ENCODE data around the gene SEC24C. TPM values are rescaled to one million over a fixed set of nuclear protein-coding genes. Genes with fewer than 3 reads are reported as not detected.

SEC24C gene
- total RNA-seq, 1 donor from 2014 or later, result 89.8 TPM

- CTCF ChIA-PET, result interaction anchor here (0.7 to 2.1 kb wide), 3 partner anchors 9 to 97 kb away, joined by 4 to 5 read pairs (median 5); no protein-coding TSS in a partner anchor
- Mint-ChIP-seq H3K27me3 (no peaks in the 10 kb centered on the region), H3K27ac (peak within 1 kb of the TSS; percentile 98), H3K4me3 (peak within 1 kb of the TSS; percentile 99), H3K9me3 (no peaks in the 10 kb centered on the region), H3K4me1 (peaks cover 58% of the 10 kb centered on the region), H3K36me3 (ENCODE audit: low read depth) (peaks cover 33% of the 10 kb centered on the region)
- intact Hi-C loops (cut with micrococcal nuclease), result no loop called here
- DNase-seq (peak; percentile 86), ATAC-seq (ENCODE audit: low read depth) (peak; percentile 72)
- POLR2A ChIA-PET, result interaction anchor here (0.5 to 4.9 kb wide), 18 partner anchors 9 to 1482 kb away, joined by 3 to 77 read pairs (median 4); partner anchors contain the start of genes CAMK2G, DNAJC9, PPP3CB and SEC24C
- no peak for TF ChIP-seq CTCF (IDR thresholded peaks at IDR 0.05)
Measured at GRCh38 chr10:73781879-73782748, 37.9 kb downstream of the SEC24C start, which contains the start of gene CHCHD1. CHCHD1 (plus strand) TSS chr10:73782048; CDS start chr10:73782076, 28 bp downstream.

GRCh38 chr10:73782749-73783085 lies 38.5 kb downstream of the SEC24C start:
- Mint-ChIP-seq H3K27me3 (no peaks in the 10 kb centered on the region), H3K36me3 (ENCODE audit: low read depth) (peaks cover 28% of the 10 kb centered on the region), H3K9me3 (no peaks in the 10 kb centered on the region), H3K27ac (peak overlapping the region; percentile 98), H3K4me3 (peak overlapping the region; percentile 99), H3K4me1 (peaks cover 61% of the 10 kb centered on the region)
- POLR2A ChIA-PET, result interaction anchor here (1.0 to 4.9 kb wide), 4 partner anchors 10 to 30 kb away, joined by 3 to 77 read pairs (median 5); a partner anchor contains a TSS
- no peak for DNase-seq
- CTCF ChIA-PET, result no interaction called here
- intact Hi-C loops (cut with micrococcal nuclease), result no loop called here
- TF ChIP-seq CTCF (IDR thresholded peaks at IDR 0.05), result no peak
- no peak for ATAC-seq (ENCODE audit: low read depth)

DNA sequence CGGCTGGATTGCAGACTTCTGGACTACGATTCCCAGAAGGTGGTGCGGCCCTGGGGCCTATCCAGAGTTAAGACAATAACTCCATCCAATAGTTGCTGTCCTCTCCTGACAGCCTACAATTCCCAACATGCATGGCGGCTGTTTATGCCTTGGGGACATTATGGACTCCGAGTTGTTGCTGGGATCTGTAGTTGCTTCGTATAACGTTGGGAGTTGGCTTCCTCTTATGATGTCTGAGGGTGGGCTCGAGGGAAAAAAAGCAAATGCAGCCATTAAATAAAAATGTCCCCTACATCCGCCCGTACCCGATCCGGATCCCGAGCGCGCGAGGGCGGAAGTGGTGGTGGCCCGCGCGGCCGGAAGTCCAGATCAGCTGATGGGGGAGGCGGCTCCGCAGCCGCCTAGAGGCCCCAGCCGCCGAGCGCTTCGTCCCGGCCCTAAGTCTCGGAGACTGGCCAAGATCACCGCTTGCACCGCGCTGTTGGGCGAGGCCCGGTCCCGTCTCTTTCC lies 41.1 kb downstream of the SEC24C start, which contains the start of gene ZSWIM8:
Gene ZSWIM8, plus strand, starts transcription at position 396 of the 510 bp plus-strand sequence. CDS start 273 bp downstream, outside the sequence.
- peak; percentile 78 for DNase-seq
- ChIA-PET POLR2A (interaction anchor here (0.7 to 2.0 kb wide), 11 partner anchors 13 to 405 kb away, joined by 3 to 21 read pairs (median 5); partner anchors contain the start of gene SEC24C), CTCF (interaction anchor here (0.8 kb wide), 1 partner anchor 25 kb away, joined by 3 read pairs; no protein-coding TSS in a partner anchor)
- Mint-ChIP-seq H3K4me3 (peak within 1 kb of the TSS; percentile 99), H3K4me1 (peaks cover 57% of the 10 kb centered on the region), H3K27me3 (no peaks in the 10 kb centered on the region), H3K9me3 (no peaks in the 10 kb centered on the region), H3K27ac (peak within 1 kb of the TSS; percentile 98), H3K36me3 (ENCODE audit: low read depth) (peaks cover 31% of the 10 kb centered on the region)
- no peak for TF ChIP-seq CTCF (IDR thresholded peaks at IDR 0.05)
- ATAC-seq (ENCODE audit: low read depth), result peak; percentile 88
- intact Hi-C loops (cut with micrococcal nuclease), result loop anchor here (1.0 to 2.0 kb wide), 7 partner anchors 13 to 688 kb away; partner anchors contain the start of genes NDST2, P4HA1 and SEC24C

DNA sequence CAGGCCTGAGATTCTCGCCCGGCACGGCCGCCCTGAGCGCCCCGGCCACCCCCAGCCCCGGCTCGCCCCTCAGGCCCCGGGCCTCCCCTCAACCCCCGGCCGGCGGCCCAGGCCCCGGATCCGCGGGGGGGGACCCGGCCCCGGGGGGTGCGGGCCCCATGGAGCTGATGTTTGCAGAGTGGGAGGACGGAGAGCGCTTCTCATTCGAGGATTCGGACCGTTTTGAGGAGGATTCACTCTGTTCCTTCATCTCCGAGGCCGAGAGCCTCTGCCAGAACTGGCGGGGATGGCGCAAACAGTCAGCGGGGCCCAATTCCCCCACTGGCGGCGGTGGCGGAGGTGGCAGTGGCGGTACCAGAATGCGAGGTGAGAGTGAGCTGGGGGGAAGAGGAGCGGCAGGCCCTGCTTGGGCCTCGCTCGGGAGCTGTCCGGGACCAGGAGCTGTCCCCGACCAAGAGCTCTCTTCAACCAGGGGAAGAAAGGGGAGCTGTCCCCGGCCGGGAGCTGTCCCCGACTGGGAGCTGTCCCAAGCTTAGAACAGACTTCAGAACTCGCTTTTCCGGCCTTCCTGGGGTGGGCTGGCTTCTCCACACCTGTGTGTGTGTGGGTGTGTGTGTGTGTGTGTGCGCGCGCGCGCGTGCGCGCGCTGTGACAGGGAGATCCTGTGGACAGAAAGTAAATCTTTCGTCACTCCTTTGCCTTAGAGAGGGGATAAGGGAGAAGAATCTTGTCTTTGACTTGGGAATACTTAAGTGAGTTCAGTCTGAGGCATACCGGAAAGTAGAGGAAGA lies 41.7 kb downstream of the SEC24C start:
- no peak for TF ChIP-seq CTCF (IDR thresholded peaks at IDR 0.05)
- H3K27me3 Mint-ChIP-seq, result no peaks in the 10 kb centered on the region
- no peak for DNase-seq
- ChIA-PET POLR2A (interaction anchor here (0.5 to 2.0 kb wide), 14 partner anchors 11 to 1433 kb away, joined by 3 to 21 read pairs (median 4); partner anchors contain the start of gene SEC24C), CTCF (interaction anchor here (0.8 kb wide), 2 partner anchors 14 to 25 kb away, joined by 3 read pairs; no protein-coding TSS in a partner anchor)
- H3K4me3 Mint-ChIP-seq, result peak overlapping the region; percentile 99
- H3K36me3 Mint-ChIP-seq (ENCODE audit: low read depth), result peaks cover 37% of the 10 kb centered on the region
- intact Hi-C loops (cut with micrococcal nuclease), result loop anchor here (1.0 to 2.0 kb wide), 7 partner anchors 14 to 689 kb away; partner anchors contain the start of genes NDST2, P4HA1 and SEC24C
- peak; percentile 10 for ATAC-seq (ENCODE audit: low read depth)
- H3K9me3 Mint-ChIP-seq, result no peaks in the 10 kb centered on the region
- H3K27ac Mint-ChIP-seq, result peak overlapping the region; percentile 98
- H3K4me1 Mint-ChIP-seq, result peaks cover 52% of the 10 kb centered on the region
